ENCODE data around the gene LAT. TPM values are rescaled to one million over a fixed set of nuclear protein-coding genes. Genes with fewer than 3 reads are reported as not detected.

Gene LAT
- total and polyA plus RNA-seq, 2 of the 13 experiments (the other 11 are each of a cell fraction or from before 2014, with no cell fraction given) = 2.0 to 3.0 TPM

DNA sequence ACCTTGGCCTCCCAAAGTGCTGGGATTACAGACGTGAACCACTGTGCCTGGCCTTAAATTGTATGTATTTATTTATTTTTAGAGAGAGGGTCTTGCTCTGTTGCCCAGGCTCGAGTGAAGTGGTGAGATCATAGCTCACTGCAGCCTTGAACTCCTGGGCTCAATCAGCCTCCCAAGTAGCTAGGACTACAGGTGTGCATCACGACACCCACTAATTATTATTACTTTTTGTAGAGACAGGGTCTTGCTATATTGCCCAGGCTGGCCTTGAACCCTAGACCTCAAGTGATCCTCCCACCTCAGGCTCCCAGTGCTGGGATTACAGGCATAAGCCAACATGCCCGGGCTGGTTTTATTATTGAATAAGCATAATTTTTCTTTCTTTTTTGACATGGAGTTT, 38.2 kb upstream of the LAT start:
- ChIA-PET CTCF (ENCODE audit: low intra/inter-chr PET ratio, low total read pairs) (interaction anchor here (0.8 to 2.7 kb wide), 4 partner anchors 10 to 72 kb away, joined by 3 to 32 read pairs (median 5); no protein-coding TSS in a partner anchor), POLR2A (interaction anchor here (1.2 kb wide), 1 partner anchor 74 kb away, joined by 3 read pairs; no protein-coding TSS in a partner anchor)
- Histone ChIP-seq H3K9ac (ENCODE audit: insufficient read depth, low read depth, low read length) (no peak overlapping the region), H3K27ac (ENCODE audit: extremely low read length, insufficient read depth, low read length) (no peak overlapping the region), H3K36me3 (replicated peaks in 1 of 2; ENCODE audit: control insufficient read depth in 1 of 2, insufficient read depth in 2 of 2, low read length in 2 of 2) (no peaks in the 10 kb centered on the region), H3K4me2 (ENCODE audit: low read depth, low read length) (no peak overlapping the region), H3K9me3 (ENCODE audit: low read length) (no peaks in the 10 kb centered on the region), H2AFZ (ENCODE audit: low read length) (no peak overlapping the region), H3K4me1 (ENCODE audit: insufficient read depth, low read length) (peaks cover 36% of the 10 kb centered on the region), H4K20me1 (ENCODE audit: insufficient read depth, low read length) (no peaks in the 10 kb centered on the region), H3K79me2 (ENCODE audit: insufficient read depth, low read length) (peaks cover 6% of the 10 kb centered on the region), H3K27me3 (ENCODE audit: control insufficient read depth in 1 of 2, insufficient read depth in 2 of 2, low read length in 2 of 2) (no peaks in the 10 kb centered on the region; a peak in 1 of 5 replicates), H3K4me3 (replicated peaks in 1 of 3; ENCODE audit: insufficient read depth in 1 of 3, low read depth in 2 of 3, low read length in 3 of 3) (no peak overlapping the region)
- BruUV-seq (replicated peaks) = no TSS peak
- in situ Hi-C loops (cut with HindIII; ENCODE audit: extremely low pct_ligation_motif_present, low pct_unique_long_range_greater_than_20kb) = no loop called here
- WGBS (ENCODE audit: low lambda C conversion rate) = 57% methylated on average over 4 of the region's 4 CpGs
- DNase-seq (ENCODE audit: low spot score) (no peak), FAIRE-seq (no peak), ATAC-seq (no peak)
- peak; percentile 96 for TF ChIP-seq ZNF121 (CRISPR knock-in tag; IDR thresholded peaks at IDR 0.05)
- no peak for TF ChIP-seq ELF3 (CRISPR knock-in tag; IDR thresholded peaks at IDR 0.05)
- TF ChIP-seq ZNF652 (CRISPR knock-in tag; IDR thresholded peaks at IDR 0.05; ENCODE audit: borderline replicate concordance, low read depth) = no peak
- TF ChIP-seq TAF1 (CRISPR knock-in tag; IDR thresholded peaks at IDR 0.05) = no peak
- intact Hi-C loops (cut with micrococcal nuclease; ENCODE audit: unreplicated experiment) = no loop called here

DNA sequence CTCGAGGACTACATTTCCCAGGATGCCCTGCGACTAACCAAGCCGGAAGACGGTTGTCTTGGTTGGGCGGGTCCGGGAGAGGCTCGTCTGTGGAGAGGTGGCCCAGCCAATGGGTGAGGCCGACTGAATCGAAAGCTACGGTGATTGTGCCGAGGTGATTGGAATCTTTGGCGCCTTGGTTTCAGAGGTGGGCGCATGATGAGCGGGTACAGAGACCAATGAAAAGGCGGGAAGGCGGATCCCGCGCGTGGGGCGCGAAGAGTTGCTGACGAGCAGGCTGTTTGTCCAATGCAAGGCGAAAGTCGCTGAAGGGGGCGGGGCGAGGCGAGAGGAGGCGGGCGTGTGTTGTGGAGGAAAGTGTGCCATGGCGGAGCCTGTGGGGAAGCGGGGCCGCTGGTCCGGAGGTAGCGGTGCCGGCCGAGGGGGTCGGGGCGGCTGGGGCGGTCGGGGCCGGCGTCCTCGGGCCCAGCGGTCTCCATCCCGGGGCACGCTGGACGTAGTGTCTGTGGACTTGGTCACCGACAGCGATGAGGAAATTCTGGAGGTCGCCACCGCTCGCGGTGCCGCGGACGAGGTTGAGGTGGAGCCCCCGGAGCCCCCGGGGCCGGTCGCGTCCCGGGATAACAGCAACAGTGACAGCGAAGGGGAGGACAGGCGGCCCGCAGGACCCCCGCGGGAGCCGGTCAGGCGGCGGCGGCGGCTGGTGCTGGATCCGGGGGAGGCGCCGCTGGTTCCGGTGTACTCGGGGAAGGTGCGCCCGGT, 34.0 kb upstream of the LAT start, which contains the start of gene NFATC2IP:
Gene NFATC2IP, plus strand, starts transcription at position 290 of the 762 bp plus-strand sequence. Its CDS starts 75 bp downstream, at position 365.
- POLR2A ChIA-PET = interaction anchor here (0.6 to 2.5 kb wide), 15 partner anchors 10 to 129 kb away, joined by 3 to 14 read pairs (median 5); partner anchors contain the start of genes ATXN2L, RABEP2 and TUFM
- Histone ChIP-seq H3K9me3 (ENCODE audit: low read length) (no peaks in the 10 kb centered on the region), H3K4me3 (replicated peaks in 1 of 3; ENCODE audit: insufficient read depth in 1 of 3, low read depth in 2 of 3, low read length in 3 of 3) (peak within 1 kb of the TSS; percentile 93 to 99 (median 97)), H4K20me1 (ENCODE audit: insufficient read depth, low read length) (no peaks in the 10 kb centered on the region), H3K27ac (ENCODE audit: extremely low read length, insufficient read depth, low read length) (peak within 1 kb of the TSS; percentile 67), H3K36me3 (replicated peaks in 1 of 2; ENCODE audit: control insufficient read depth in 1 of 2, insufficient read depth in 2 of 2, low read length in 2 of 2) (peaks cover 12 to 26% of the 10 kb centered on the region in 2 experiments), H3K4me1 (ENCODE audit: insufficient read depth, low read length) (peaks cover 49% of the 10 kb centered on the region), H3K9ac (ENCODE audit: insufficient read depth, low read depth, low read length) (peak within 1 kb of the TSS; percentile 90), H2AFZ (ENCODE audit: low read length) (no peak within 1 kb of the TSS), H3K27me3 (ENCODE audit: control insufficient read depth in 1 of 2, insufficient read depth in 2 of 2, low read length in 2 of 2) (no peaks in the 10 kb centered on the region; a peak in 1 of 5 replicates), H3K79me2 (ENCODE audit: insufficient read depth, low read length) (peaks cover 15% of the 10 kb centered on the region), H3K4me2 (ENCODE audit: low read depth, low read length) (peak within 1 kb of the TSS; percentile 93)
- peak; percentile 100 for DNase-seq (ENCODE audit: low spot score)
- BruUV-seq (replicated peaks) = no TSS peak
- in situ Hi-C loops (cut with HindIII; ENCODE audit: extremely low pct_ligation_motif_present, low pct_unique_long_range_greater_than_20kb) = no loop called here
- peak; percentile 97 for ATAC-seq
- WGBS (ENCODE audit: low lambda C conversion rate) = under 1% methylated on average over 50 of the region's 79 CpGs
- intact Hi-C loops (cut with micrococcal nuclease; ENCODE audit: unreplicated experiment) = loop anchor here (1.0 kb wide), 1 partner anchor 105 kb away; the partner anchor contains the start of gene TUFM
- FAIRE-seq = peak; percentile 99
- CTCF ChIA-PET (ENCODE audit: low intra/inter-chr PET ratio, low total read pairs) = no interaction called here
- TF ChIP-seq, protein P1, sequence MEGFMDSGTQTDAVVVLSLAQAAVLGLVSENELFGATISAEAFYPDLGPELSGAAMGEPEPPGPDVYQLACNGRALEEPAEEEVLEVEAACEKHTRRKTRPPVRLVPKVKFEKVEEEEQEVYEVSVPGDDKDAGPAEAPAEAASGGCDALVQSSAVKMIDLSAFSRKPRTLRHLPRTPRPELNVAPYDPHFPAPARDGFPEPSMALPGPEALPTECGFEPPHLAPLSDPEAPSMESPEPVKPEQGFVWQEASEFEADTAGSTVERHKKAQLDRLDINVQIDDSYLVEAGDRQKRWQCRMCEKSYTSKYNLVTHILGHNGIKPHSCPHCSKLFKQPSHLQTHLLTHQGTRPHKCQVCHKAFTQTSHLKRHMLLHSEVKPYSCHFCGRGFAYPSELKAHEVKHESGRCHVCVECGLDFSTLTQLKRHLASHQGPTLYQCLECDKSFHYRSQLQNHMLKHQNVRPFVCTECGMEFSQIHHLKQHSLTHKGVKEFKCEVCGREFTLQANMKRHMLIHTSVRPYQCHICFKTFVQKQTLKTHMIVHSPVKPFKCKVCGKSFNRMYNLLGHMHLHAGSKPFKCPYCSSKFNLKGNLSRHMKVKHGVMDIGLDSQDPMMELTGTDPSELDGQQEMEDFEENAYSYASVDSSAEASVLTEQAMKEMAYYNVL (CRISPR knock-in tag; IDR thresholded peaks at IDR 0.05; ENCODE audit: borderline replicate concordance) = no peak
- TF ChIP-seq, protein P2, sequence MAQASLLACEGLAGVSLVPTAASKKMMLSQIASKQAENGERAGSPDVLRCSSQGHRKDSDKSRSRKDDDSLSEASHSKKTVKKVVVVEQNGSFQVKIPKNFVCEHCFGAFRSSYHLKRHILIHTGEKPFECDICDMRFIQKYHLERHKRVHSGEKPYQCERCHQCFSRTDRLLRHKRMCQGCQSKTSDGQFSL (CRISPR knock-in tag; IDR thresholded peaks at IDR 0.05) = no peak
- TF ChIP-seq, protein P3, sequence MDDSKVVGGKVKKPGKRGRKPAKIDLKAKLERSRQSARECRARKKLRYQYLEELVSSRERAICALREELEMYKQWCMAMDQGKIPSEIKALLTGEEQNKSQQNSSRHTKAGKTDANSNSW (CRISPR knock-in tag; IDR thresholded peaks at IDR 0.05; ENCODE audit: borderline replicate concordance) = no peak
- TF ChIP-seq ZBTB42 (CRISPR knock-in tag; IDR thresholded peaks at IDR 0.05) = no peak
- TF ChIP-seq, protein P4, sequence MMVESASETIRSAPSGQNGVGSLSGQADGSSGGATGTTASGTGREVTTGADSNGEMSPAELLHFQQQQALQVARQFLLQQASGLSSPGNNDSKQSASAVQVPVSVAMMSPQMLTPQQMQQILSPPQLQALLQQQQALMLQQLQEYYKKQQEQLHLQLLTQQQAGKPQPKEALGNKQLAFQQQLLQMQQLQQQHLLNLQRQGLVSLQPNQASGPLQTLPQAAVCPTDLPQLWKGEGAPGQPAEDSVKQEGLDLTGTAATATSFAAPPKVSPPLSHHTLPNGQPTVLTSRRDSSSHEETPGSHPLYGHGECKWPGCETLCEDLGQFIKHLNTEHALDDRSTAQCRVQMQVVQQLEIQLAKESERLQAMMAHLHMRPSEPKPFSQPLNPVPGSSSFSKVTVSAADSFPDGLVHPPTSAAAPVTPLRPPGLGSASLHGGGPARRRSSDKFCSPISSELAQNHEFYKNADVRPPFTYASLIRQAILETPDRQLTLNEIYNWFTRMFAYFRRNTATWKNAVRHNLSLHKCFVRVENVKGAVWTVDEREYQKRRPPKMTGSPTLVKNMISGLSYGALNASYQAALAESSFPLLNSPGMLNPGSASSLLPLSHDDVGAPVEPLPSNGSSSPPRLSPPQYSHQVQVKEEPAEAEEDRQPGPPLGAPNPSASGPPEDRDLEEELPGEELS (CRISPR knock-in tag; IDR thresholded peaks at IDR 0.05) = peak; percentile 22; the same call in 1 of the 2 replicates
- TF ChIP-seq SMC3 (IDR thresholded peaks at IDR 0.05; ENCODE audit: low read length) = no peak
- TF ChIP-seq PHB2 (IDR thresholded peaks at IDR 0.05; ENCODE audit: partially characterized antibody) = no peak
- TF ChIP-seq RFX5 (IDR thresholded peaks at IDR 0.05; ENCODE audit: low read depth, low read length) = peak; percentile 74
- no peak for TF ChIP-seq ZNF546 (CRISPR knock-in tag; conservative IDR thresholded peaks at IDR 0.05)

Data from HepG2 (cell line).